K562 (cell line): ENCODE results near the gene LAMTOR4. TPM values are rescaled to one million over a fixed set of nuclear protein-coding genes. Genes with fewer than 3 reads are reported as not detected.
A peak's percentile ranks its signal among the peaks of the same experiment; 100 is the strongest.

Experiments
- BRD9 ChIP-seq: fragments of 450-650 bp; IDR thresholded peaks from 2 replicates; pipeline ENCODE4 v1.6.1; 2018; ENCODE audit warnings: low read depth; ENCODE audit not compliant: partially characterized antibody
- CHAMP1 ChIP-seq: fragments of 450-650 bp; IDR thresholded peaks from 2 replicates; pipeline ENCODE4 v1.6.1; 2016; ENCODE audit warnings: mild to moderate bottlenecking
- EP300 ChIP-seq: IDR thresholded peaks from 2 replicates; pipeline ENCODE4 v1.6.1; 2012; ENCODE audit warnings: low read length, improper control_type of control experiment
- FOXM1 ChIP-seq, 2 experiments: fragments of 450-650 bp in 1 of 2; sonication (generic) in 1 of 2; formaldehyde crosslinking in 1 of 2; IDR thresholded peaks; 2 replicates each; pipeline versions ENCODE4 v1.6.1 to v1.9.0; 2017 to 2022; ENCODE audit warnings: low read depth in 2 of 2, mild to moderate bottlenecking in 2 of 2, missing genetic modification reagents in 1 of 2, moderate library complexity in 1 of 2
- MECOM ChIP-seq: fragments of 250-450 bp; sonication (Bioruptor Pico); IDR thresholded peaks from 2 replicates; pipeline ENCODE4 v1.8.0; 2022; ENCODE audit warnings: inconsistent platforms
- MED1 ChIP-seq: sonication (generic); formaldehyde crosslinking; IDR thresholded peaks from 2 replicates; pipeline ENCODE4 v1.8.1; 2023; ENCODE audit warnings: missing genetic modification reagents, borderline replicate concordance
- MYBL2 ChIP-seq, 2 experiments: fragments of 450-650 bp in 1 of 2; sonication (generic) in 1 of 2; formaldehyde crosslinking in 1 of 2; IDR thresholded peaks; 2 replicates each; pipeline versions ENCODE4 v1.6.1 to v1.8.1; 2017 to 2022; ENCODE audit warnings: borderline replicate concordance in 1 of 2, inconsistent platforms in 1 of 2, low read depth in 1 of 2, mild to moderate bottlenecking in 1 of 2, missing genetic modification reagents in 1 of 2, moderate library complexity in 1 of 2
- NEUROD1 ChIP-seq: fragments of 150-350 bp; IDR thresholded peaks from 2 replicates; pipeline ENCODE4 v1.6.1; 2014; ENCODE audit warnings: borderline replicate concordance, low read length, low read depth; ENCODE audit not compliant: partially characterized antibody
- NR1H2 ChIP-seq: sonication (generic); formaldehyde crosslinking; IDR thresholded peaks from 2 replicates; pipeline ENCODE4 v1.4.0; 2020; ENCODE audit warnings: mild to moderate bottlenecking, missing genetic modification reagents
- NR2C2 ChIP-seq, 2 experiments: fragments of 200-800 bp in 1 of 2; sonication (Bioruptor generic) in 1 of 2; sonication (generic) in 1 of 2; formaldehyde crosslinking in 1 of 2; IDR thresholded peaks; 2 replicates each; pipeline versions ENCODE4 v1.6.1 to v1.8.0; 2016 to 2022; ENCODE audit warnings: mild to moderate bottlenecking in 1 of 2, missing compliant biosample characterization in 1 of 2, missing genetic modification characterization in 1 of 2, missing genetic modification reagents in 1 of 2
- SMAD4 ChIP-seq: fragments of 250-450 bp; sonication (Bioruptor Pico); conservative IDR thresholded peaks from 2 replicates; pipeline ENCODE4 v1.8.0; 2021; ENCODE audit warnings: inconsistent platforms, mild to moderate bottlenecking, moderate library complexity
- SRSF7 ChIP-seq: fragments of 200-400 bp; formaldehyde crosslinking; optimal IDR thresholded peaks from 2 replicates; pipeline ENCODE3; 2017; ENCODE audit warnings: mild to moderate bottlenecking, low read depth, low read length
- STAT5B ChIP-seq: fragments of 250-450 bp; sonication (Bioruptor Pico); IDR thresholded peaks from 2 replicates; pipeline ENCODE4 v1.8.0; 2021; ENCODE audit warnings: mild to moderate bottlenecking, inconsistent platforms
- TSHZ1 ChIP-seq: fragments of 250-450 bp; sonication (Bioruptor Pico); IDR thresholded peaks from 2 replicates; pipeline ENCODE4 v1.4.0; 2020; ENCODE audit warnings: mild to moderate bottlenecking, moderate library complexity
- ZNF507 ChIP-seq: conservative IDR thresholded peaks from 2 replicates; pipeline ENCODE4 v1.6.1; 2017; ENCODE audit warnings: missing genetic modification characterization, missing compliant biosample characterization
- ZNF75A ChIP-seq: fragments of 450-650 bp; formaldehyde crosslinking; IDR thresholded peaks from 2 replicates; pipeline ENCODE4 v1.4.0; 2020; ENCODE audit warnings: mild to moderate bottlenecking
- ZNF830 ChIP-seq: fragments of 250-450 bp; sonication (Bioruptor Pico); IDR thresholded peaks from 2 replicates; pipeline ENCODE4 v1.5.0; 2021; ENCODE audit warnings: mild to moderate bottlenecking
- polyA plus RNA-seq, 8 experiments: library from polyadenylated mRNA; depleted of rRNA in 4 of 8; stranded (reverse) in 5 of 8; unstranded in 3 of 8; fragments of >200 nt; fragmentation: Nextera tagmentation in 2 of 8; fragmentation: Illumina TruSeq in 1 of 8; extraction: Ambion mirVana in 2 of 8; extraction: Trizol in 1 of 8; gene quantifications; 2 replicates each; pipeline versions ENCODE4 v1.2.1 to v1.2.3, GENCODE V29; 2011 to 2014; ENCODE audit warnings: inconsistent platforms in 1 of 8, missing spikeins in 1 of 8
- total RNA-seq, 7 experiments: library from RNA; depleted of rRNA in 6 of 7; stranded (reverse); fragments of >200 nt in 6 of 7; fragmentation: Illumina TruSeq in 2 of 7; extraction: Trizol in 2 of 7; gene quantifications; 2 replicates each; pipeline versions ENCODE4 v1.2.1 to v1.2.3, GENCODE V29; 2011 to 2021; ENCODE audit warnings: low replicate concordance in 1 of 7
- TF ChIP-seq, protein P1 (sequence below): fragments of 450-650 bp; IDR thresholded peaks from 2 replicates; pipeline ENCODE4 v1.6.1; 2017; ENCODE audit warnings: antibody characterized with exemption, mild to moderate bottlenecking

LAMTOR4 gene
- total and polyA plus RNA-seq, 9 of the 15 experiments (the other 6 are each of a cell fraction or from before 2014, with no cell fraction given), result 79.6 to 314 (median 195) TPM

GRCh38 chr7:100159099-100159623, 10.4 kb downstream of the LAMTOR4 start (continued):
- TF ChIP-seq CHAMP1 (no peak), ZNF507 (no peak), MECOM (no peak), NR1H2 (no peak), NR2C2 (CRISPR knock-in tag; IDR thresholded peaks at IDR 0.05) (no peak), NR2C2 (tag; IDR thresholded peaks at IDR 0.05) (no peak; the same call in 1 of the 2 replicates), SRSF7 (no peak), SMAD4 (no peak), FOXM1 (IDR thresholded peaks at IDR 0.05; ENCODE audit: low read depth) (no peak; the same call in 1 of the 2 replicates), FOXM1 (CRISPR knock-in tag; IDR thresholded peaks at IDR 0.05; ENCODE audit: low read depth) (no peak), ZNF830 (CRISPR knock-in tag) (no peak), NEUROD1 (no peak), EP300 (no peak), TSHZ1 (no peak), MED1 (CRISPR knock-in tag) (no peak), BRD9 (peak; percentile 9), STAT5B (no peak), MYBL2 (IDR thresholded peaks at IDR 0.05; ENCODE audit: low read depth) (no peak), MYBL2 (CRISPR knock-in tag; IDR thresholded peaks at IDR 0.05; ENCODE audit: borderline replicate concordance) (no peak), ZNF75A (no peak)
- TF ChIP-seq, protein P1, sequence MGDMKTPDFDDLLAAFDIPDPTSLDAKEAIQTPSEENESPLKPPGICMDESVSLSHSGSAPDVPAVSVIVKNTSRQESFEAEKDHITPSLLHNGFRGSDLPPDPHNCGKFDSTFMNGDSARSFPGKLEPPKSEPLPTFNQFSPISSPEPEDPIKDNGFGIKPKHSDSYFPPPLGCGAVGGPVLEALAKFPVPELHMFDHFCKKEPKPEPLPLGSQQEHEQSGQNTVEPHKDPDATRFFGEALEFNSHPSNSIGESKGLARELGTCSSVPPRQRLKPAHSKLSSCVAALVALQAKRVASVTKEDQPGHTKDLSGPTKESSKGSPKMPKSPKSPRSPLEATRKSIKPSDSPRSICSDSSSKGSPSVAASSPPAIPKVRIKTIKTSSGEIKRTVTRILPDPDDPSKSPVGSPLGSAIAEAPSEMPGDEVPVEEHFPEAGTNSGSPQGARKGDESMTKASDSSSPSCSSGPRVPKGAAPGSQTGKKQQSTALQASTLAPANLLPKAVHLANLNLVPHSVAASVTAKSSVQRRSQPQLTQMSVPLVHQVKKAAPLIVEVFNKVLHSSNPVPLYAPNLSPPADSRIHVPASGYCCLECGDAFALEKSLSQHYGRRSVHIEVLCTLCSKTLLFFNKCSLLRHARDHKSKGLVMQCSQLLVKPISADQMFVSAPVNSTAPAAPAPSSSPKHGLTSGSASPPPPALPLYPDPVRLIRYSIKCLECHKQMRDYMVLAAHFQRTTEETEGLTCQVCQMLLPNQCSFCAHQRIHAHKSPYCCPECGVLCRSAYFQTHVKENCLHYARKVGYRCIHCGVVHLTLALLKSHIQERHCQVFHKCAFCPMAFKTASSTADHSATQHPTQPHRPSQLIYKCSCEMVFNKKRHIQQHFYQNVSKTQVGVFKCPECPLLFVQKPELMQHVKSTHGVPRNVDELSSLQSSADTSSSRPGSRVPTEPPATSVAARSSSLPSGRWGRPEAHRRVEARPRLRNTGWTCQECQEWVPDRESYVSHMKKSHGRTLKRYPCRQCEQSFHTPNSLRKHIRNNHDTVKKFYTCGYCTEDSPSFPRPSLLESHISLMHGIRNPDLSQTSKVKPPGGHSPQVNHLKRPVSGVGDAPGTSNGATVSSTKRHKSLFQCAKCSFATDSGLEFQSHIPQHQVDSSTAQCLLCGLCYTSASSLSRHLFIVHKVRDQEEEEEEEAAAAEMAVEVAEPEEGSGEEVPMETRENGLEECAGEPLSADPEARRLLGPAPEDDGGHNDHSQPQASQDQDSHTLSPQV, result no peak
